ENCODE results near the gene DHX30. TPM values are rescaled to one million over a fixed set of nuclear protein-coding genes. Genes with fewer than 3 reads are reported as not detected.

DHX30 gene
- total and polyA plus RNA-seq, 2 of the 8 experiments (the other 6 are each of a cell fraction or from before 2014, with no cell fraction given): 82.4 to 97.9 TPM

GRCh38 chr3:47761046-47761445 is 41.9 kb upstream of the DHX30 start:
- H3K36me3 ChIP-seq (ENCODE audit: control insufficient read depth in 2 of 4, insufficient read depth in 4 of 4, low read length in 3 of 4): peaks cover 4 to 50% (median 15%) of the 10 kb centered on the region in 4 experiments; a peak in 7 of 8 replicates
- DNase-seq (ENCODE audit: low read depth in 1 of 2, low spot score in 2 of 2) (no peak), FAIRE-seq (no peak)
- no peak overlapping the region for H3K27ac ChIP-seq (ENCODE audit: low read depth, low read length)
- no peak overlapping the region for H4K5ac ChIP-seq (ENCODE audit: insufficient read length, low read depth, low read length)
- whole genome bisulfite sequencing, 2 experiments (ENCODE audit: extremely low coverage in 1 of 2, insufficient coverage in 1 of 2, insufficient read length in 1 of 2, insufficient replicate concordance in 2 of 2, low coverage in 1 of 2, low lambda C conversion rate in 2 of 2, missing lambda C conversion rate in 1 of 2): 88% methylated on average over 4 of the region's 4 CpGs; no CpG with 5 or more reads in 1 of the 2 experiments
- no peak overlapping the region for H3K18ac ChIP-seq (ENCODE audit: extremely low read depth, low read length)
- no peak overlapping the region for H3K4ac ChIP-seq (replicated peaks; ENCODE audit: insufficient read length, low read depth, low read length)
- no peak overlapping the region for H3K9ac ChIP-seq (replicated peaks in 1 of 4; ENCODE audit: extremely low read depth in 1 of 4, low read depth in 3 of 4, low read length in 3 of 4)
- no peak overlapping the region for H4K91ac ChIP-seq (replicated peaks; ENCODE audit: insufficient read length, low read length)
- no peak overlapping the region for H3K23ac ChIP-seq (ENCODE audit: insufficient read length)
- no peaks in the 10 kb centered on the region for H3K27me3 ChIP-seq (replicated peaks in 1 of 4; ENCODE audit: control insufficient read depth in 3 of 4, extremely low read depth in 1 of 4, insufficient read depth in 3 of 4, low read length in 3 of 4)
- H3K23me2 ChIP-seq (ENCODE audit: low read depth, low read length): no peaks in the 10 kb centered on the region
- CTCF ChIA-PET (ENCODE audit: partially characterized antibody): interaction anchor here (1.0 to 1.6 kb wide), 3 partner anchors 9 to 15 kb away, joined by 3 to 4 read pairs (median 4); no protein-coding TSS in a partner anchor
- H2AK5ac ChIP-seq (ENCODE audit: low read depth, low read length): no peak overlapping the region
- H3K56ac ChIP-seq (replicated peaks; ENCODE audit: insufficient read length, low read depth, low read length): no peak overlapping the region
- H3K9me3 ChIP-seq (ENCODE audit: insufficient read depth in 2 of 2, low read depth in 1 of 2, low read length in 1 of 2): no peaks in the 10 kb centered on the region
- no peak overlapping the region for H2BK5ac ChIP-seq (ENCODE audit: low read depth, low read length)
- no peak overlapping the region for H2AFZ ChIP-seq (ENCODE audit: low read length)
- H2BK120ac ChIP-seq (replicated peaks; ENCODE audit: low read depth, low read length): no peak overlapping the region
- peaks cover 8 to 20% of the 10 kb centered on the region in 2 experiments for H4K20me1 ChIP-seq (replicated peaks in 1 of 2; ENCODE audit: control insufficient read depth in 1 of 2, insufficient read depth in 2 of 2, low read length in 2 of 2)
- H2BK12ac ChIP-seq (ENCODE audit: low read depth, low read length): no peak overlapping the region
- H4K8ac ChIP-seq (ENCODE audit: extremely low read depth, insufficient read depth, low read length): no peak overlapping the region
- H3K4me1 ChIP-seq (replicated peaks in 1 of 4; ENCODE audit: control insufficient read depth in 3 of 4, insufficient read depth in 4 of 4, low read length in 3 of 4): no peaks in the 10 kb centered on the region
- H2BK15ac ChIP-seq (ENCODE audit: low read length): no peak overlapping the region
- no peak overlapping the region for H3K4me2 ChIP-seq (ENCODE audit: insufficient read depth in 1 of 2, low read depth in 2 of 2, low read length in 2 of 2)
- no peak overlapping the region for H3K4me3 ChIP-seq (ENCODE audit: extremely low read depth in 1 of 4, insufficient read depth in 2 of 4, low read depth in 3 of 4, low read length in 4 of 4)
- no peak overlapping the region for H2BK20ac ChIP-seq (ENCODE audit: low read length)
- POLR2A ChIA-PET (ENCODE audit: partially characterized antibody): interaction anchor here (0.6 to 1.0 kb wide), 2 partner anchors 53 to 72 kb away, joined by 4 read pairs; no protein-coding TSS in a partner anchor
- H3K79me1 ChIP-seq (ENCODE audit: low read depth, low read length): peaks cover 4% of the 10 kb centered on the region; the same call in 1 of the 2 replicates
- H3K14ac ChIP-seq (ENCODE audit: insufficient read length): no peak overlapping the region
- H3K79me2 ChIP-seq (ENCODE audit: control insufficient read depth in 1 of 2, insufficient read depth in 2 of 2, low read length in 2 of 2): peaks cover 29 to 95% of the 10 kb centered on the region in 2 experiments
- TF ChIP-seq SRF (IDR thresholded peaks at IDR 0.05; ENCODE audit: low read depth, low read length) (no peak), MAFK (IDR thresholded peaks at IDR 0.05; ENCODE audit: low read depth, low read length) (no peak), CBX8 (IDR thresholded peaks at IDR 0.05; ENCODE audit: borderline replicate concordance, low read depth, low read length) (no peak), SP2 (IDR thresholded peaks at IDR 0.05; ENCODE audit: low read length) (no peak), USF2 (IDR thresholded peaks at IDR 0.05; ENCODE audit: low read length) (no peak), EP300 (IDR thresholded peaks at IDR 0.05; ENCODE audit: borderline replicate concordance in 1 of 2, low read depth in 2 of 2, low read length in 2 of 2) (no peak), KDM5A (IDR thresholded peaks at IDR 0.05; ENCODE audit: low read length) (no peak), ATF3 (IDR thresholded peaks at IDR 0.05; ENCODE audit: insufficient read depth, low read depth, low read length) (no peak), NRF1 (IDR thresholded peaks at IDR 0.05; ENCODE audit: low read depth, low read length) (no peak), TBP (IDR thresholded peaks at IDR 0.05; ENCODE audit: low read depth, low read length) (no peak), SIX5 (IDR thresholded peaks at IDR 0.05; ENCODE audit: low read depth, low read length) (no peak), BACH1 (IDR thresholded peaks at IDR 0.05; ENCODE audit: low read length) (no peak), EGR1 (IDR thresholded peaks at IDR 0.05; ENCODE audit: borderline replicate concordance, low read depth, low read length) (no peak)
